Measurements from ENCODE around the gene GRIN2C.
"Not testable (repeated sequence)": the region's sequence is repeated elsewhere in the genome, so short reads cannot be mapped to it uniquely, and the experiment has no call there.

GRIN2C gene

GRCh38 chr17:74859459-74860228 lies at the start of gene GRIN2C:
Gene GRIN2C (minus strand): TSS chr17:74859885. CDS start chr17:74855092, 4,793 bp downstream.
- H3K27ac Mint-ChIP-seq: no peak within 1 kb of the TSS
- no peaks in the 10 kb centered on the region for H3K9me3 Mint-ChIP-seq
- H3K27me3 Mint-ChIP-seq: peaks cover 56% of the 10 kb centered on the region
- H3K4me1 Mint-ChIP-seq: peaks cover 10% of the 10 kb centered on the region
- no peak for DNase-seq
- H3K4me3 Mint-ChIP-seq: peak within 1 kb of the TSS; percentile 45
- H3K36me3 Mint-ChIP-seq (ENCODE audit: low read depth): no peaks in the 10 kb centered on the region
- no peak for ATAC-seq

GRCh38 chr17:74909097-74909496 lies 49.4 kb upstream of the GRIN2C start:
- H3K9me3 Mint-ChIP-seq; H3K27ac Mint-ChIP-seq; H3K4me3 Mint-ChIP-seq; H3K27me3 Mint-ChIP-seq; ATAC-seq; H3K4me1 Mint-ChIP-seq; DNase-seq; H3K36me3 Mint-ChIP-seq (ENCODE audit: low read depth): not testable (repeated sequence)

GRCh38 chr17:74907012-74907411 lies 47.3 kb upstream of the GRIN2C start:
- Mint-ChIP-seq H3K4me3 (no peak overlapping the region), H3K27ac (no peak overlapping the region), H3K4me1 (no peaks in the 10 kb centered on the region), H3K27me3 (peaks cover 7% of the 10 kb centered on the region), H3K36me3 (ENCODE audit: low read depth) (no peaks in the 10 kb centered on the region), H3K9me3 (no peaks in the 10 kb centered on the region)
- ATAC-seq (no peak), DNase-seq (no peak)

GRCh38 chr17:74906214-74906793 lies 46.6 kb upstream of the GRIN2C start:
- not testable (repeated sequence) for DNase-seq; H3K36me3 Mint-ChIP-seq (ENCODE audit: low read depth); ATAC-seq; H3K4me3 Mint-ChIP-seq; H3K9me3 Mint-ChIP-seq; H3K27ac Mint-ChIP-seq; H3K4me1 Mint-ChIP-seq
- peaks cover 13% of the 10 kb centered on the region for H3K27me3 Mint-ChIP-seq

GRCh38 chr17:74904687-74905409 lies 45.2 kb upstream of the GRIN2C start:
- H3K27me3 Mint-ChIP-seq: peaks cover 13% of the 10 kb centered on the region
- H3K27ac Mint-ChIP-seq: no peak overlapping the region
- no peaks in the 10 kb centered on the region for H3K36me3 Mint-ChIP-seq (ENCODE audit: low read depth)
- no peak for DNase-seq
- no peaks in the 10 kb centered on the region for H3K4me1 Mint-ChIP-seq
- H3K9me3 Mint-ChIP-seq: no peaks in the 10 kb centered on the region
- no peak overlapping the region for H3K4me3 Mint-ChIP-seq
- no peak for ATAC-seq

- H3K9me3 Mint-ChIP-seq: no peaks in the 10 kb centered on the region
- no peaks in the 10 kb centered on the region for H3K4me1 Mint-ChIP-seq
- no peak for ATAC-seq
These were observed 44.0 kb upstream of the GRIN2C start for GRCh38 chr17:74903671-74904070.

GRCh38 chr17:74903034-74903433 lies 43.3 kb upstream of the GRIN2C start:
- Mint-ChIP-seq H3K36me3 (ENCODE audit: low read depth) (no peaks in the 10 kb centered on the region), H3K27me3 (peaks cover 13% of the 10 kb centered on the region), H3K4me3 (no peak overlapping the region), H3K9me3 (no peaks in the 10 kb centered on the region), H3K27ac (no peak overlapping the region), H3K4me1 (no peaks in the 10 kb centered on the region)
- DNase-seq (no peak), ATAC-seq (no peak)

More at GRCh38 chr17:74903671-74904070, 44.0 kb upstream of the GRIN2C start:
- DNase-seq: no peak
- no peaks in the 10 kb centered on the region for H3K36me3 Mint-ChIP-seq (ENCODE audit: low read depth)
- peaks cover 13% of the 10 kb centered on the region for H3K27me3 Mint-ChIP-seq
- H3K27ac Mint-ChIP-seq: no peak overlapping the region
- no peak overlapping the region for H3K4me3 Mint-ChIP-seq

GRCh38 chr17:74901353-74902135 lies 41.9 kb upstream of the GRIN2C start:
- Mint-ChIP-seq H3K27me3 (peaks cover 15% of the 10 kb centered on the region), H3K4me3 (no peak overlapping the region), H3K4me1 (no peaks in the 10 kb centered on the region), H3K36me3 (ENCODE audit: low read depth) (no peaks in the 10 kb centered on the region), H3K27ac (no peak overlapping the region), H3K9me3 (no peaks in the 10 kb centered on the region)
- ATAC-seq (no peak), DNase-seq (no peak)

- no peak overlapping the region for H3K27ac Mint-ChIP-seq
These were observed 40.5 kb upstream of the GRIN2C start for GRCh38 chr17:74900208-74900607.

GRCh38 chr17:74898376-74898946 lies 38.8 kb upstream of the GRIN2C start:
- Mint-ChIP-seq H3K27ac (no peak overlapping the region), H3K36me3 (ENCODE audit: low read depth) (no peaks in the 10 kb centered on the region)
- ATAC-seq: no peak

More at GRCh38 chr17:74900208-74900607, 40.5 kb upstream of the GRIN2C start:
- no peak for ATAC-seq
- DNase-seq: no peak
- H3K27me3 Mint-ChIP-seq: peaks cover 26% of the 10 kb centered on the region
- H3K4me3 Mint-ChIP-seq: no peak overlapping the region
- no peaks in the 10 kb centered on the region for H3K36me3 Mint-ChIP-seq (ENCODE audit: low read depth)
- H3K9me3 Mint-ChIP-seq: no peaks in the 10 kb centered on the region
- H3K4me1 Mint-ChIP-seq: no peaks in the 10 kb centered on the region

GRCh38 chr17:74893936-74894671 lies 34.4 kb upstream of the GRIN2C start:
- no peaks in the 10 kb centered on the region for H3K36me3 Mint-ChIP-seq (ENCODE audit: low read depth)
- H3K4me3 Mint-ChIP-seq: peak overlapping the region; percentile 28
- H3K27ac Mint-ChIP-seq: no peak overlapping the region
- H3K4me1 Mint-ChIP-seq: peaks cover 3% of the 10 kb centered on the region
- no peaks in the 10 kb centered on the region for H3K9me3 Mint-ChIP-seq
- ATAC-seq (no peak), DNase-seq (no peak)
- H3K27me3 Mint-ChIP-seq: peaks cover 40% of the 10 kb centered on the region

More at GRCh38 chr17:74898376-74898946, 38.8 kb upstream of the GRIN2C start:
- H3K27me3 Mint-ChIP-seq: peaks cover 36% of the 10 kb centered on the region
- no peak overlapping the region for H3K4me3 Mint-ChIP-seq
- H3K4me1 Mint-ChIP-seq: peaks cover 3% of the 10 kb centered on the region
- H3K9me3 Mint-ChIP-seq: no peaks in the 10 kb centered on the region
- no peak for DNase-seq

GRCh38 chr17:74892974-74893911 lies 33.6 kb upstream of the GRIN2C start, which contains the start of gene FADS6:
Gene FADS6 (minus strand): TSS chr17:74893633. CDS start chr17:74893595, 38 bp downstream.
- H3K4me3 Mint-ChIP-seq: peak within 1 kb of the TSS; percentile 28
- H3K4me1 Mint-ChIP-seq: peaks cover 3% of the 10 kb centered on the region
- no peak within 1 kb of the TSS for H3K27ac Mint-ChIP-seq
- H3K36me3 Mint-ChIP-seq (ENCODE audit: low read depth): no peaks in the 10 kb centered on the region
- H3K27me3 Mint-ChIP-seq: peaks cover 40% of the 10 kb centered on the region
- no peak for DNase-seq
- no peak for ATAC-seq
- no peaks in the 10 kb centered on the region for H3K9me3 Mint-ChIP-seq
